Loucy (cell line): ENCODE results near the gene PILRB.
"Not testable (repeated sequence)": the region's sequence is repeated elsewhere in the genome, so short reads cannot be mapped to it uniquely, and the experiment has no call there.

Experiments used
- CTCF ChIP-seq: fragments of 200-600 bp; sonication (generic); conservative IDR thresholded peaks from 2 replicates; pipeline ENCODE4 v1.5.1; 2014; ENCODE audit warnings: mild to moderate bottlenecking, antibody characterized with exemption, low read length
- EZH2phosphoT487 ChIP-seq: fragments of 200-600 bp; IDR thresholded peaks from 2 replicates; pipeline ENCODE4 v1.6.1; 2018; ENCODE audit warnings: antibody characterized with exemption, mild to moderate bottlenecking, moderate library complexity, borderline replicate concordance

GRCh38 chr7:100324194-100324593 is 33.7 kb upstream of the PILRB start:
- not testable (repeated sequence) for TF ChIP-seq CTCF, EZH2phosphoT487
